Stimulated activated naive CD8-positive, alpha-beta T cell treated with anti-CD3 and anti-CD28 coated beads, Interleukin-15, Interleukin-2, amounts not matched to agents 100 ng/mL and 50 ng/mL, for 24 hours (primary cell): ENCODE data around the gene TCERG1L.

Experiments
- H3K27ac Mint-ChIP-seq: one replicate; pipeline ENCODE4 v1.8.0; 2021; ENCODE audit warnings: mild to moderate bottlenecking, mixed read lengths
- H3K27me3 Mint-ChIP-seq: one replicate; pipeline ENCODE4 v1.8.0; 2021; ENCODE audit warnings: mixed read lengths
- H3K36me3 Mint-ChIP-seq: one replicate; pipeline ENCODE4 v1.8.0; 2021; ENCODE audit warnings: low read depth, mixed read lengths
- H3K4me1 Mint-ChIP-seq: one replicate; pipeline ENCODE4 v1.8.0; 2021; ENCODE audit warnings: low read depth, mixed read lengths
- H3K4me3 Mint-ChIP-seq: one replicate; pipeline ENCODE4 v1.8.0; 2021; ENCODE audit warnings: mild to moderate bottlenecking, mixed read lengths
- H3K9me3 Mint-ChIP-seq: one replicate; pipeline ENCODE4 v1.8.0; 2021; ENCODE audit warnings: mixed read lengths

TCERG1L gene

GRCh38 chr10:131198401-131198800 is 113.1 kb downstream of the TCERG1L start:
- no peaks in the 10 kb centered on the region for H3K36me3 Mint-ChIP-seq
- H3K27ac Mint-ChIP-seq, result no peak overlapping the region
- no peaks in the 10 kb centered on the region for H3K4me1 Mint-ChIP-seq
- no peak overlapping the region for H3K4me3 Mint-ChIP-seq
- no peaks in the 10 kb centered on the region for H3K9me3 Mint-ChIP-seq
- H3K27me3 Mint-ChIP-seq, result no peaks in the 10 kb centered on the region

GRCh38 chr10:131196176-131196885 is 115.2 kb downstream of the TCERG1L start:
- Mint-ChIP-seq H3K4me3 (no peak overlapping the region), H3K27ac (no peak overlapping the region), H3K36me3 (no peaks in the 10 kb centered on the region), H3K9me3 (no peaks in the 10 kb centered on the region), H3K4me1 (no peaks in the 10 kb centered on the region), H3K27me3 (no peaks in the 10 kb centered on the region)

DNA sequence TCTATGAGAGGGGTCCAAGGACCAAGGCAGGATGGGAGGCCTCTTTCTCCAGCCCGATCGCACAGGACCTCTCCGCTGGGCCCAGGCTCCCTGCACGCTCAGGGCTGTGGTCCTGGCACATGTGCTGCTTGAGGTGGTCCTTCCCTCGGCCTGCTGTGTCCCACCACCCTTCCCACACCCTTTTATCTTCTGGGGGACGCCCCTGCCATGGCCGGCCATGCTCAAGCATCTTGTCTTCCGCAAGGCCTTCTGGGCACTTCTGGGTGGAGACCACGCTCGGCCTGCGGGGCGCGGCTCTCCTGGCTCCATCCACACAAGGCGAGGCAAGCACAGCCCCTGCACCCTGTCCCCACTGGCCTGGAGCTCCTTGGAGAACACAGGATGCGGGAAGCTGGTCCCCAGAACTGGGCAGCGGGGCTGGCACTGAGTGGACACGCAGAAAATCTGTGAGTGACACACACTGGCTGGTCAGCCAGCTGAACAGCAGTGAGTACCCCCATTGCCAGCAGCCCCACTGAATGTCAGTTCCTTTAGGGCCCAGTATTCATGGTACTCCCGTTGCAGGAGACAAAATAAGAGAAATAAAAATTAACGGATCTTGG is 115.9 kb downstream of the TCERG1L start:
- H3K4me1 Mint-ChIP-seq, result no peaks in the 10 kb centered on the region
- H3K27ac Mint-ChIP-seq, result no peak overlapping the region
- no peaks in the 10 kb centered on the region for H3K9me3 Mint-ChIP-seq
- H3K27me3 Mint-ChIP-seq, result no peaks in the 10 kb centered on the region
- no peak overlapping the region for H3K4me3 Mint-ChIP-seq
- no peaks in the 10 kb centered on the region for H3K36me3 Mint-ChIP-seq

- Mint-ChIP-seq H3K4me3 (no peak overlapping the region), H3K9me3 (no peaks in the 10 kb centered on the region), H3K27ac (no peak overlapping the region), H3K36me3 (no peaks in the 10 kb centered on the region), H3K27me3 (no peaks in the 10 kb centered on the region), H3K4me1 (no peaks in the 10 kb centered on the region)
These were observed 116.4 kb downstream of the TCERG1L start for GRCh38 chr10:131195116-131195515.

DNA sequence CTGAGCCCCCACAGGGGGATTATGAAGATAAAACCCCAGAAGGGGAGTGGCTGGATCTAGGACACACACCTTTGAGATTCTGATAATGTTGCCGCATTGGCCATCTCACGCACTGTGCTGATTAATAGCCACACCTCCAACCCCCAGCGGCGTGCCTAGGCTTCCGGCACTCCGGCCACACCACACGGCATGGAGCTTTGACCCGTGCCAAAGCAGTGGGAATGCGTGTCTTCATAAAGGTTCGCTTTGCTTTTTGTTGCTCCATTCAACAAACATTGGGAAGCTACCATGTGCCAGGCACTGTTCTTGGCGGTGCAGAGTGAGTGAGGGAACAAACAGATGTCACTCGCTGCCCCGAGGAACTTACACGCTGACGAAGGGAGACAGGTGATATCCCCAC is 117.6 kb downstream of the TCERG1L start:
- H3K4me3 Mint-ChIP-seq, result no peak overlapping the region
- H3K36me3 Mint-ChIP-seq, result no peaks in the 10 kb centered on the region
- H3K27ac Mint-ChIP-seq, result no peak overlapping the region
- H3K4me1 Mint-ChIP-seq, result no peaks in the 10 kb centered on the region
- H3K27me3 Mint-ChIP-seq, result no peaks in the 10 kb centered on the region
- no peaks in the 10 kb centered on the region for H3K9me3 Mint-ChIP-seq

DNA sequence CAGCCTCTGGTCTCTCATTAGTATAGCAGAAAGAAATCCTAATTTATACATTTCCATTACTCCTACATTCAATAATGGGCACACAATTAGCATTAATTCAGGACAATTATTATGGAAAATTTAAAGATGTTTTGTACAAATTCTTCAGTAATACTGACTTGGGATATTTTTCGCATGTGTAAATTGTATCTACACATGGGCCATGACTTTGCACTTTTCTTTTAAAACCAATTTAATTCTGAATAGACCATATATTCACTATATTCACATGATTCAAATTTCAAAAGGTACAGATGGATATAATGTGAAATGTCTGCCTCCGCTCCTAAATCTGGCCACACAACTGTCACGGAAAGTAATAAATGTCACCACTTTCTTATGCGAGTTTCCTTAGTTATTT is 123.0 kb downstream of the TCERG1L start:
- Mint-ChIP-seq H3K27ac (no peak overlapping the region), H3K36me3 (no peaks in the 10 kb centered on the region), H3K9me3 (no peaks in the 10 kb centered on the region), H3K4me1 (no peaks in the 10 kb centered on the region), H3K27me3 (no peaks in the 10 kb centered on the region), H3K4me3 (no peak overlapping the region)

DNA sequence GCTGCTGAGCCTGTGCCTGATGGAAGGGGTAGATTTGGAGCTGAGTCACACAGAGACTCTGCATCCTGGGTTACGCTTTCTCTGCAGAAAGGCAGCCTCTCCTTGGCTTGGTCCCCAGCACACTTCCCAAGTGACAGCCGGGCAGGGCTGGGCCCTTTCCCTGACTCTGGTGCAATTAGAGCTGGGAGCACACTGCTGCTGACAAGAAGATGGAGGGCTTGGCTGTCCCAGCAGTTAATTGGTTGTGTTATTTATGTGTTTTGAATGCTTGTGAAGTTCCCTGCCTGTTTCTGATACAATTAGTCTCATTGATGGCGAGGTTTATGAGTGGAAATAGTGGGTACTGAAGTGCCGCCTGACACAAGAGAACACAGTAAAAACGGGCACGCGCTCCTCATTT is 123.6 kb downstream of the TCERG1L start:
- Mint-ChIP-seq H3K4me3 (no peak overlapping the region), H3K9me3 (no peaks in the 10 kb centered on the region), H3K4me1 (no peaks in the 10 kb centered on the region), H3K36me3 (no peaks in the 10 kb centered on the region), H3K27ac (no peak overlapping the region), H3K27me3 (no peaks in the 10 kb centered on the region)

- Mint-ChIP-seq H3K9me3 (no peaks in the 10 kb centered on the region), H3K4me1 (no peaks in the 10 kb centered on the region), H3K27me3 (no peaks in the 10 kb centered on the region), H3K27ac (no peak overlapping the region), H3K4me3 (no peak overlapping the region), H3K36me3 (no peaks in the 10 kb centered on the region)
These were observed 124.2 kb downstream of the TCERG1L start for GRCh38 chr10:131187274-131187673.

DNA sequence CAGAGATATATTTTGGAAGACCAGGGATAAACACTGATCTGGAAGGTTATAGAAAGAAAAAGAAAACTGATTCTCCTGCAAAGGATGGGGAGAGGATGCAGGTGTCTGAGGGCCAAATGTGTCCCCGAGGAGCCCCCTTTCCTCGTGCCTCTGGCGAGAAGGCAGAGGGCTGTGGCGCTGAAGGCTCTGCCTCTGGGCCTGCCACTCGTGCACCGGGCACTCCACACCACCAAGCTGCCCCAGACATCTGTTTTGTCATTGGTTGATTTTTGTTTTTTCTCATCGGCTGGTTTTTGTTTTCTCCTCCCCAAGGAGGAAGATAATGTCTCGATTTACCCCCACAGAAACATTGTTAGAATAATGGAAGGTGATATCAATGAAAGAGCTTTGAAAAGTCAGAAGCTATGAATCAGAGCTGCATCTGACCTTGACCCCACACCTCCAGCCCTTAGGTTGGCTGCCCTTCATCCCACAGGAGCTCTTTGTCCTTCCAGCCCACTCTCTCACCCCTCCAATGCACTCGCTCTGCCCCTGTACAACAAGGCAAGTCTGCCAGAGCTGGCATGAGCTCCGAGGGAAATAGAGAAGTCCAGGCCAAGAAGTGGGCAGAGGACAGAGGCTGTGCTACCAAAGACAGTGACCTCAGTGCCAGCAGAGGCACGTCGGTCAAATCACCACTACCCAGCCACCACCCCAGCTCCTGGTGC is 124.8 kb downstream of the TCERG1L start:
- Mint-ChIP-seq H3K9me3 (no peaks in the 10 kb centered on the region), H3K4me3 (no peak overlapping the region), H3K27ac (no peak overlapping the region)

GRCh38 chr10:131184503-131184902 is 127.0 kb downstream of the TCERG1L start:
- Mint-ChIP-seq H3K36me3 (no peaks in the 10 kb centered on the region), H3K27me3 (no peaks in the 10 kb centered on the region), H3K4me3 (no peak overlapping the region), H3K9me3 (no peaks in the 10 kb centered on the region), H3K27ac (no peak overlapping the region), H3K4me1 (no peaks in the 10 kb centered on the region)

More for the DNA sequence above, 124.8 kb downstream of the TCERG1L start:
- H3K36me3 Mint-ChIP-seq, result no peaks in the 10 kb centered on the region
- no peaks in the 10 kb centered on the region for H3K4me1 Mint-ChIP-seq
- H3K27me3 Mint-ChIP-seq, result no peaks in the 10 kb centered on the region

GRCh38 chr10:131183546-131184045 is 127.9 kb downstream of the TCERG1L start:
- H3K4me3 Mint-ChIP-seq, result no peak overlapping the region
- H3K27ac Mint-ChIP-seq, result no peak overlapping the region
- no peaks in the 10 kb centered on the region for H3K27me3 Mint-ChIP-seq
- no peaks in the 10 kb centered on the region for H3K36me3 Mint-ChIP-seq
- no peaks in the 10 kb centered on the region for H3K9me3 Mint-ChIP-seq
- H3K4me1 Mint-ChIP-seq, result no peaks in the 10 kb centered on the region

- Mint-ChIP-seq H3K27ac (no peak overlapping the region), H3K36me3 (no peaks in the 10 kb centered on the region), H3K4me1 (no peaks in the 10 kb centered on the region), H3K4me3 (no peak overlapping the region), H3K27me3 (no peaks in the 10 kb centered on the region), H3K9me3 (no peaks in the 10 kb centered on the region)
These were observed 130.1 kb downstream of the TCERG1L start for GRCh38 chr10:131181456-131181855.

- no peaks in the 10 kb centered on the region for H3K27me3 Mint-ChIP-seq
- no peak overlapping the region for H3K27ac Mint-ChIP-seq
- no peak overlapping the region for H3K4me3 Mint-ChIP-seq
- no peaks in the 10 kb centered on the region for H3K4me1 Mint-ChIP-seq
- H3K9me3 Mint-ChIP-seq, result no peaks in the 10 kb centered on the region
- H3K36me3 Mint-ChIP-seq, result no peaks in the 10 kb centered on the region
These were observed 130.6 kb downstream of the TCERG1L start for GRCh38 chr10:131180740-131181415.

GRCh38 chr10:131180086-131180485 is 131.4 kb downstream of the TCERG1L start:
- Mint-ChIP-seq H3K9me3 (peaks cover 4% of the 10 kb centered on the region), H3K36me3 (no peaks in the 10 kb centered on the region)

DNA sequence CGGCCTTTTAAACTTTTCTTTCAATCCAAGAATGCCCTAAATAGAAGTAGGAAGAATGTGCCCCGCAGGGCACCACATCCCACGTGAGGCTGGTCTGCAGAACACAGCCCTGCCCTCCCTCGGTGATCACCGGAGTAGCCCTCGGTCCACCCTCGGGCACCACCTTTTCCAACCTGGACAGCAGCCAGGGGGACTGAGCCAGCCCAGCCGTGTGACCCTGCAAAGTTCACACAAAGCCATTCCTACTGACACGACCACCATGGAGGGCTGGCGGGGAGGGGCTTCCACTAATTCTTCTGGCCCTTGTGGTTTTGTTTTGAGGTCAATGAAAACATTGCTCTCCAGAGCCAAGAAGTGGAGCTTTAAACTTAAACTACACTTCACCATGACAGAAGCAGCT is 132.2 kb downstream of the TCERG1L start:
- Mint-ChIP-seq H3K9me3 (peaks cover 4% of the 10 kb centered on the region), H3K36me3 (no peaks in the 10 kb centered on the region), H3K27me3 (no peaks in the 10 kb centered on the region), H3K4me1 (no peaks in the 10 kb centered on the region), H3K4me3 (no peak overlapping the region), H3K27ac (no peak overlapping the region)

More at GRCh38 chr10:131180086-131180485, 131.4 kb downstream of the TCERG1L start:
- H3K4me1 Mint-ChIP-seq, result no peaks in the 10 kb centered on the region
- no peak overlapping the region for H3K4me3 Mint-ChIP-seq
- H3K27ac Mint-ChIP-seq, result no peak overlapping the region
- no peaks in the 10 kb centered on the region for H3K27me3 Mint-ChIP-seq
